IPS-NIHi7 (cell line): ENCODE results near the gene DSE.

ENCODE experiments used
- DNase-seq: peaks from one replicate; pipeline ENCODE4 v3.0.0; 2012; ENCODE audit warnings: mixed read lengths; ENCODE audit errors: extremely low spot score

The DSE gene

GRCh38 chr6:116475141-116475540, 104.4 kb downstream of the DSE start:
- no peak for DNase-seq

DNA sequence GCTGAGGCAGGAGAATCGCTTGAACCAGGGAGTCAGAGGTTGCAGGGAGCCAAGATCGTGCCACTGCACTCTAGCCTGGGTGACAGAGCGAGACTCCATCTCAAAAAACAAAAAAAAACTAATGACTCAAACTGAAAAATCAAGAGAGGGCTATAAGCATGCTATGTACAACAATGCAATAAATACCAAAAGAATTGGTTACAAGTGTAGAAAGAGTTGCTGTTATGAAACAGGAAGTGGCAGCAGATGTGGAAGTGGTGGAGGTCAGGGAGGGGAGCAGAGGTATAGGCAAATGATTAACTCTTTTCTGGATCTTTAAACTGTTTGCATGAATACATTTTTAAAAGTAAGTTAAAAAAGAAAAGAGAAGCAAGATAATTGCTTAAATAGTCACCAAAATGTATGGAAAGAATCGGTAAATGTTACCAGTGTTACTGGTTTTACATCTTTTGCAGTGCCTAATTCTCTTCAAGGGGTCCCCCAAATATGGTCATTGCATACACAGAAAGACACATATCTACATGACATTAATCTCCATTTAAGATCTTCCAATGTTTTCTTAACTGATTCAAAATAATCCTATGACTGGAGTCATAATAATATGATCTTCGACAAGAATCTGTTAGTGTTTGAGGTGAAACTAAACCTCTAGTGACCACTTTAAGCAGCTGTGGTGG, 105.4 kb downstream of the DSE start:
- no peak for DNase-seq

DNA sequence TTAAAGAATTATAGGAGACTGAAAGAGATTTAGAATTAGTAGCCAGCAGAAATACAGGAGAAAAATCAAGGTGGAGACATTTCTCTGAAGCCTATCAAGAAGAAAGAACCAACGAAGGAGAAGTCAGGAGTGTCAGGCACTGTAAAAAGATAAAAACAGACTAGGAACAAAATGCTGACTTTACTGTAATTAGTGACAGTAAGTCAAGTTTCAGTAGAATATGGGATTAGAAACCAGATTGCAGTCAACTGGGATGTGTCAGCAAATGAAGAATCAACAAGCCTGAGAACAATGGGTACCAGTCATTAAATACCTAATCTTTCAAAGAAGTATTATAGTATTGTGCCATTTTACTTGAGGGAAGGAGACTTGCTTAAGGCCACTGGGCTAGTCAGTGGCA, 112.0 kb downstream of the DSE start:
- DNase-seq: no peak

DNA sequence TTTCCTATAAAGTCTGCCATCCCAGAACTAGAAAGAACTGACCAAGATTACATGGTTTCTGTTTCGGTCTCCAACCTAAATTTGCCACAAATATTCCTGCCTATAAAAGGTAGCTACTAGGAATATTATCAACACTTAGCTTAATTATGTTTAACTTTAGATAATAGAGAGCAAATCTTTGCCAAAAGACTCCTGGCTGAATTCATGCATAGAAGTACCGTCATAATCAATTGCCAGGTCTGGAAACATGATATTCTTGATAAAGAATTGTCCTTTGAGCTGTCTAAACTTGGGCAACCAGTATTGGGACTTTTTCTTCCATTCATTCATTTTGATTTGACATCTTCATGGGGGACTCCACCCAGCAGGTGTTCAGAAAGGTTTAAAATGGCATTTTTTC, 112.9 kb downstream of the DSE start:
- DNase-seq: no peak

- no peak for DNase-seq
These were observed 114.9 kb downstream of the DSE start for GRCh38 chr6:116485559-116486184.

- no peak for DNase-seq
These were observed 121.0 kb downstream of the DSE start for GRCh38 chr6:116491610-116492330.

DNA sequence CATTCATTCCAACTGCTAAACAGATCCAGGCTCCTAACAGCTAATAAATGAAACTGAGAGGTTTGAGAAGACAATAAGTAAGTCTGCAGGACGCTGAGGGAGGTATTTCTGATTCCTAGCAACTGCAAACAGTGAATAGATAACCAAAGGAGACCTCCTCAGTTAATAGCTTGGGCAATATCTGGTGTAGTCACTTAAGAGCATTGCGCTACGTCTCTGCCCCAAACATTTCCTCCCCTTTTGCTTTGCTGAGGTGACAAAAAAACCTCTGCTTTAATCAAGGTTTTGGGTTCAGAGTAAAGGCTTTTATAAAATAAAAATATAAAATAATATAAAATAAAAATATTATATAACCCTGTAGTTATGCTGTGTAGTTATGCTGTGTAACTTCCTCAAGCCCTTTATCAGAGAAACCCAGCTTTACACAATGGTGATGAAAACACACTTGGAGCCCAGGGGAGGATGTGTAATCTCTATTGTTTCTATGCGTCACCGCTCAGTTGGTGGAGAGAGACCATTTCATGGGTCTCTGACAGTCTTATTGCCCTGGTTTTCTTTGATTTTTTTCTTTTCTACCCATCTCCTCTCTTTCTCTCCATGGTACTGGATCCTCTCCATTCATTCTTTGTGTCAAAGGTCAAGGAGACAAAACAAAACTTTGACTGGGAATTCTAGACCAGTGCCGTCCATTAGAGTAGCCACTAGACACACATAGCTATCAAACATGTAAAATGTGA, 121.8 kb downstream of the DSE start:
- DNase-seq: no peak
